ENCODE measurements around the gene EXOC2.

EXOC2 gene

DNA sequence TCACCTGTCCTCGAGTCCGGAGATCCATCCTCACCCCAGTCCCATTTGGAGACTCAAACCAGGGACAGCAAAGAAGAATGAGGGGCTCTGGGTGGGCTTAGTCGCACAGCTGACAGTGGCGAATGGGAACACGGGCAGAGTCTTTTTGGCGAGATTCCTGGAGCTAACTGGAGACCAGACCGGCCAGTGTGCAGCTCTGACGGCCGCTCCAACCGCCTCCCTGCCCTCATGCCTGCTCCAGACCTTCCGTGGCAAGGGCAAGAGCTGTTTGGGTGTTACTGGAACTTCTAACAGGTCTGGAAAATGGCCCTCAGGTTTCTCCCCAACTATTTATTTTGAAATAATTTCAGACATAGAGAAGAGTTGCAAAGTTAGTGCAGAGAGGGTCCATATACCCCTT is 225.8 kb downstream of the EXOC2 start:
- no peak for DNase-seq (ENCODE audit: low spot score)

DNA sequence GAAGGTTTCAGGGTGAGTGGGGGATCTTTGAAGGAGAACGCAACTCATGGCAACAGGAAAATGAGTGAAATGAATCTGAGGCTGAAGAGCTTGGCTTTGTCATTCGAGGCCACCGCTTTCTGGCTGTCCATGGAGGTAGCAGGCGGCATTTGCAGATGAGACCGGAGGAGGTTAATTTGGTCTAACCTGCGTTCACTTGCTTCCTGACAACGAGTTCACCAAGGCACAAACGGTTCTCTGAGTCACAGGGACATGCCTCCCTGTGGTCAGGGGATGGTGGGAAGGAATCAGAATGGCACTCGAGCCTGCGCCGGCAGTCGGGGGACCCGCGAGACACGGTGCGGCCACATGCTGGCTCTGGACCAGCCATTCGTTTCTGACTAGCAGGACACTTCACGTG is 226.4 kb downstream of the EXOC2 start:
- DNase-seq (ENCODE audit: low spot score), result no peak

DNA sequence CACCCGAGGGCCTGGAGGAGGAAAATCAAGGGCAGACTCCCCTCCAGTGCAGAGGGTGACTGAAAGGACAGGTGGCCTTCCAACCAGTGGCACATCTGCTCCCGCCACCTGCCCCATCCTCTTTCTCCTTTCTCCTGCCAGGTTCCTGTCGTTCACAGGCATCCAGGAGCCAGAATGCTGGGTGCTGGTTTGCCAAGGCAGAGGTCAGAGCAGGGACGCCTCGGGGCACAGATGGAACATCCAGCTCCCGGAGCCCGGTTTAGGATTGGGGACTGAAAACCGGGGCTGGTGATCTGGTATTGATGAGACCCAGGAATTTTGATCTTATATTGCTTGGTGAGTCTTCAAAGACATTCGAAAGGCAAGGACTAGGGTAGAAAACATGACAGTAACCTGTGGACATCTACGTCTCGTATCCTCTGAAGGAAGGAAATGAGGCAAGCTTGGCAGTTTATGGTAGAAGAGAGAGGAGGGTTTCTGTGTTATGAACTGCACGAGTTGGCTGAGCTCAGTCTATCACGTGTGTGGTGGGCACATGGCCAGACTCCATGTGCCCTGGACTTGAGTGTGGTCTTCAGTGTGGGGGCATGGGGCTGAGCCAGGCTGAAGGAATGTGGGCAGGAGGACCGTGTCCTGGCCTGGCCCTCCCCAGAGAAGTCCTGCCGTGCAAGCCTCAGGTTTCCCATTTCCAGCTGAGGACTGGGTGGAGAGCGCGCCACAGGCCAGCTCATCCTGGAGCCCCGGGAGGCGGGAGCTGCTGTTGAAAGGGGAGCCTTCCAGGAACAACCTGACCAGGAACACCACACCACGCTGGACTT is 227.2 kb downstream of the EXOC2 start:
- DNase-seq (ENCODE audit: low spot score), result no peak

DNA sequence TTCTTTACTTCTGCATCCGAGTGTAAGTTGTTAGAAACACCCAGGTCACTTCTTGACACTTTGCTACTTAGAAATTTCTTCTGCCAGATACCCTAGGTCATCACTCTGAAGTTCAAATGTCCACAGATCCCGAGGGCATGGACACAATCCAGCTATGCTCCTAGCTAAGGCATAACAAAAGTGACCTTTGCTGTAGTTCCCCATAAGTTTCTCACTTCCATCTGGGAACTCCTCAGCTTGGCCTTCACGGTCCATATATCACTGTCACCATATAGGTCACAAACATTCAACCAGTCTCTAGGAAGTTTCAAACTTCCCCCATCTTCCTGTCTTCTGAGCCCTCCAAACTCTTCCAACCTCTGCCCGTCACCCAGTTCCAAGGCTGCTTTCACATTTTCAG is 236.1 kb downstream of the EXOC2 start:
- DNase-seq (ENCODE audit: low spot score), result no peak

DNA sequence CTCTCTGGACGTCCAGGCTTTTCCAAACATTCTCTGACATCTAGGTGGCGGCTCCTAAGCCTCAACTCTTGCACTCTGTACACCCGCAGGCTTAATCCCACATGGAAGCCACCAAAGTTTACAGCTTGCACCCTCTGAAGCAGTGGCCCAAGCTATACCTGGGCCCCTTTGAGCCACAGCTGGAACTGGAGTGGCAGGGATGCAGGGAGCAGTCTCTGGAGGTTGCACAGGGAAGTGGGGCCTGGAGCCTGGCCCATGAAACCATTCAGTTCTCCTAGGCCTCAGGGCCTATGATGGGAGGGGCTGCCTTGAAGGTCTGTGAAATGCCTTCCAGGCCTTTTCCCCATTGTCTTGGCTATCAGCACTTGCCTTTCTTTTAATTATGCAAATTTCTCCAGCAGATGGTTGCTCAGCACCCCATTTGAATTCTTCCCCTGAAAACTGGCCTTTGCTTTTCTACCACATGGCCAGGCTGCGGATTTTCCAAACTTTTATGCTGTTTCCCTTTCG is 236.5 kb downstream of the EXOC2 start:
- no peak for DNase-seq (ENCODE audit: low spot score)

DNA sequence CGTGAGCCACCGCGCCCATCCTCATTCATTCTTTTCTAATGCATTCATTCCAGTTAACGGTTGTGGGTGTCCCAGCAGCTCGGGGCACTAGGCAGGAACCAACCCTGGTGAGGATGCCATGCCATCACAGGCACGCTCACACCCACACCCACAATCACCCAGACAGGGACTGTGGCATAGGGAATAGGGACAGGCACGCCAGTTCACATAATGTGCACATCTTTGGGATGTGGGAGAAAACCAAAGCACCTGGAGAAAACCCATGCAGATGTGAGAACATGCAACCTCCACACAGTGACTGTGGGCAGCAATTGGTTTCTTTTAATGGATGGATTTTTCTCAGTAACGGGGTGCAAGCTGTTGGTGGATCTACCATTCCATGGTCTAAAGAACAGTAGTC is 237.1 kb downstream of the EXOC2 start:
- DNase-seq (ENCODE audit: low spot score), result no peak

DNA sequence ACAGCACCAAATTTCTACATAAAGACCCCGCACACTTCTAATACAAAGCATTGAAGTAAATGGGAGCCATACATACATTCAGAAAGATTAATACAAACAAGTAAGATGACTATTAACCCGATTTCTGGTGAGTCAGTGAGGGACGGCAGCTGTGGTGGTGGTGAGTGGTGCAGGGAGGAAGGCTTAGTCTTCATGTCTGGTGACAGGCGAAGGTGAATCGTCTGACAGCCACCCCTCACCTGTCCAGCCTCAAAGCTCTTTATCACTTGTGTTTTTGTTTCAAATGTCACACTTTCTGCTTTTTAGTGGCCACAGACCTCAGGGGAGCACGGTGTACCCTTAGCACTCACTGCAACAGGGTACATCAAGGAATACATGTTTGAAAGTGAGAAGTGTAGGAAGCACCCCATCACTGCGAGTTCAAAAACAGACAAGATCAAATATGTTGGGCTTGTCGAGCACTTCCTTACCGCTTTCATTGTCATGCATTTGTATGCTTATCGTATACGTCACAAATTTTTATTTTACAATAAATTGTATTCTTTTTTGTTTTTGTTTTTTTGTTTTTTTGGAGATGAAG is 237.8 kb downstream of the EXOC2 start:
- DNase-seq (ENCODE audit: low spot score), result no peak

DNA sequence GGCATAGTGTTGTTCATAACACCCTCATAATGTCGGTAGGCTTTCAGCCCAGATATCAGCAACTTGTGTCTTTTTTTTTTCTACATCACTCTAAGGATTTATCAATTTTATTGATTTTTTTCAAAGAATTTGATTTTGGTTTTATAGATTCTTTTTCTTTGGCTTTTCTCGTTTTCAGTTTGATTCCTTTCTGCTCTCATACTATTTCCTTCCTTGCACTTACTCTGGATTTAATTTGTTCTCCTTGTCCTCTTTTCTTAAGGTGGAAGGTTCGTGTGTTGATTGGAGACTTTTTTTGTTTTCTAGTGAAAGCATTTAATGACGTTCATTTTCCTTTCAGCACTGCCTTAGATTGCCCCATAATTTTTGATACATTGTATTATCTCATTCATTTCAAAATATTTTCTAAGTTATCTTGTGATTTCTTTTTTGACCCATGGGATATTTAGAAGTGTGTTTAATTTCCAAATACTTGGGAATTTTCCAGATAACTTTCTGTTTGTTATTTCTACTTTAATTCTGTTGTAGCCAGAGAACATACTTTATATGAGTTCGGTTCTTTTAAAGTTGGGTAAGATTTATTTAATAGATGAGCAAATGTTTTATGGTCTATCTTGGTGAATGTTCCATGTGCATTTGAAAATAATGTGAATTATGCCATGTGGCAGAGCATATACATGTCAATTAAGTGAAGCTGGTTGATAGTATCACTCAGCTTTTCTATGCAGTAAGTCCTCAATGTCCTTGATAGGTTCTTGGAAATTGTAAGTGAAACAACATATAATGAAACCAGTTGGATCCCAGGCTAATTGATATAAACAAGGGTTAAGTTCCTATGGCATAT is 238.6 kb downstream of the EXOC2 start:
- no peak for DNase-seq (ENCODE audit: low spot score)

DNA sequence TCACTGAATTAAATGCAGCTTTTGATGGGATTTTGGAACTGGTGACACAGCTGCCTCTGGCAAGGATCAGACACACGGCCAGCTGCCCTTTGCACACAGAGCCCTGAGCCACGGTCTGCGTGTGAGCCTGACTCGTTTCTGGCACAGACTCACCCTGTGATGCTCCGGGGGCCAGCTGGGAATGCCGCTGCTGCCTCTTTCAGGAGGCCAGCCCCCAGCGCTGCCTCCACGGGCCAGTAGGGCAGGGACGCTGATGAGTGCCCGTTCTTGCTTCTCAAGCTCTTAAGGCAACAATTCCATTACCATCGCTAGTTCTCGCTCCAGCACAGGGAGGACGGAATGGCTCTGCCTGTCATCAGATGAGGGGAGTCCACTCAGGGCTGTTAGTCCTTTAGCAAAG is 239.8 kb downstream of the EXOC2 start:
- no peak for DNase-seq (ENCODE audit: low spot score)

DNA sequence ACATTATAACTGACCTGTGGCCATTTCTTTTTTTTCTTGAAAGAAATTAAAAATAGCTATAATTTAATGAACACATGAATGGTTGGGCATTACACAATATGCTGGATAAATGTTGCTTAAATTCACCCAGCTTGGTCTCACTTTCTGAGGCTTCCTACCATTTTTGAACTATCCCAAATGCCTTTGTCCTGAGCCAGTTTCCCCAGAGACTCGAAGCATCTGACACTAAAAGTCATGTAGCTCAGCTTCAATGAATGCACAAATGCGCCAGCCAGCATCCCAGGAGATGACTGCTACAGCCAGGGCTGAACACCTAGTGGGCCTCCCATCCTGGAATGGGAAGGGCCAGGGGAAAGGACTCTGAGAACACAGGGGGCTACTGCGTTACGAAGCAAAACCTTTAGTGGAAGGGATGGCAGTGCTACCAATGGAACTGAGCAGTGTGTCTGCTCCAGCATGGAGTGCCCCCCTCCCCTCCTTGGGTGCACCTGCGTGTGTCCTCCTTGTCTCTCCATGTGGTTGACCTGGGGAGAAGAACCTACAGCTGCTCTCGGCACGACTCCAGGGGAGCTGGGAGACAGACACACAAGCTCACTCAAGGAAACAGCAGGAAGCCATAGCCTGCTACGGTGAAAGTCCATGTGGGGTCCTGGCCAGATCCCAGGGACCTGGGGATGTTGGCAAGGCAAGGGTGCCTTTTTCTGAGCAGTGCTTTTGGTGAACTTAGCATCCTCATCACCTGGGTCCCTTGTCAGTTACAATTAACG is 240.5 kb downstream of the EXOC2 start:
- no peak for DNase-seq (ENCODE audit: low spot score)

DNA sequence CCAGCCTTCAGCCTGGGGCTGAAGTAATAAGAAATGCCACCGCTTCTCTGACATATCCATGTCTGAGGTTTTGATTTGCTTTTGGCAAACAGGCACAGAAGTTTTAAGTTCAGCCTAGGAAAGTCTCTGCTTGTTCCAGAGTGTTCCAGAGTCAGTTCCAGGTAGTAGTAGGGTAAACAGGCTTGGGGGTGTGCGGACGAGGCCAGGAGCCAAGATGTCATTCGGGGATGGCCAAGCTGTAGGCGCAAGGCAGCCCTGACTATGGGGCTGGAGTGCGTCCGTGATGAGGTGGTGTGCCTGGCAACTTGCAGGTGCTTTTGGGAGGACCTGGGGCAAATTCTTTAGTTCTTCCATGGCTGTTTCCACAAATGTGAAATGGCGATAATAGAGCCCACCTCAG is 241.1 kb downstream of the EXOC2 start:
- no peak for DNase-seq (ENCODE audit: low spot score)

DNA sequence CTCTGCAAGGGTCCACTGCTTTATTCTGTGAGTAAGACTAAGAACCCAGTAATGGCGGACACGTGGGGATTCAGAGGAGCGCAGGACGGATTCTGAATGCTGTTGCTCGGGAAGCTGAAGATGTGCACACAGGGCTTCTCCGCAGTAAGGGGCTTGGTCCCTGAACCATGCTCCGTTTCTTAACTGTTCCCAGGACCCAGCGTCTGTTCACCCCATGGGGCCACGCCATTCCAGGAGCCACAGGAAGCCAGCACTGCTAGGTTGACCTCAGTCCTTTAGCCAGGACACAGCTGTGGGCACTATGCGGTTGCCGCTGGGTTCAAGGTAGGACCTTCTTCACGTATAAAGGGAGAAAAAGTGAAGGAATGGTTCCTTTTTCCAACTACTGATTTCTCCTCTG is 241.6 kb downstream of the EXOC2 start:
- DNase-seq (ENCODE audit: low spot score), result no peak

DNA sequence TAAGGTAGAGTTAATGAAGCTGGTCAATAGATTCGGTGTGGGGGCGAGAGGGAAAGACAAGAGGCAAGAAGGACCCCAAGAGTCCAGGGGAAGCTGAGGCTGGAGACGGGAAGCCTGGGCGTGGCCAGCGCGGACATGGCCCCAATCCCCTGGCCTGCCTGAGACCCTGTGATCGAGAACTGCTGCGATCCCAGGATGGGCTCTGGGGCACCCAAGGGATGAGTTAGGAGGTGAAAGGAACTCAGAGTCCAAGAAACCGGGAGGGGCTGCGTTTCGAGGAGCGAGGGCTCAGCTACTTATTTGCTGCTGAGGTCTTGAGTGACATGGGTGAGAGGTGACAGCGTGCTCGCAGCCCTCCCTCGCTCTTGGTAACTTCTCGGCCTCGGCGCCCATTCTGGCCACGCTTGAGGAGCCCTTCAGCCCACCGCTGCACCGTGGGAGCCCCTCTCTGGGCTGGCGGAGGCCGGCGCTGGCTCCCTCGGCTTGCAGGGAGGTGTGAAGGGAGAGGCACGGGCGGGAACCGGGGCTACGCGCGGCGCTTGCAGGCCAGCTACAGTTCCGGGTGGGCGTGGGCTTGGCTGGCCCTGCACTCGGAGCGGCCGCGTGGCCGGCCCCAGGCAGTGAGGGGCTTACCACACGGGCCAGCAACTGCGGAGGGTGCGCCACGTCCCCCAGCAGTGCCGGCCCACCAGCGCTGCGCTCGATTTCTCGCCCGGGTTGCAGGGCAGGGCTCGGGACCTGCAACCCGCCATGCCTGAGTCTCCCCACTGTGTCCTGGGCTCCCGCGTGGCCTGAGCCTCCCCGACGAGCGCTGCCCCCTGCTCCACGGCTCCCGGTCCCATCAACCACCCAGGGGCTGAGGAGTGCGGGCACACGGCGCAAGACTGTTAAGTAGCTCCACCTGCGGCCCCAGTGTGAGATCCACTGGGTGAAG is 243.2 kb downstream of the EXOC2 start:
- no peak for DNase-seq (ENCODE audit: low spot score)

DNA sequence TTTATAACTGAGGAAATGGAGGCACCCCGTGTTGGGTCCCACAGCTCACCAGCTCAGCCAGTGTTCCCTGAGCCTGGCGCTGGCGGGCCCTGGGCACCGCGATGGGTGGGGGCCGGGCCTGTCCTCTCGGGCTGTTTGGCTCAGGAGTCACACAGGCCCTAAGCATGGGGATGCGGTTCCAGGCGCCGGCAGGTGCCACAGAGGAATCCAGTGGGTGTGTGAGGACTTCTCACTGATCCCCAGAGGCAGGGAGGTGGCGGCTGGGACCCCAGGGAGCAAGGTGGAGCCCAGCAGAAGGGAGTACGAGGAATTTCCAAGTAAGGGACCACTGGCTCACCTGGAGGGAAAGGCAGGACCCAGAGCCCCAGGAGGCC is 243.9 kb downstream of the EXOC2 start:
- no peak for DNase-seq (ENCODE audit: low spot score)

DNA sequence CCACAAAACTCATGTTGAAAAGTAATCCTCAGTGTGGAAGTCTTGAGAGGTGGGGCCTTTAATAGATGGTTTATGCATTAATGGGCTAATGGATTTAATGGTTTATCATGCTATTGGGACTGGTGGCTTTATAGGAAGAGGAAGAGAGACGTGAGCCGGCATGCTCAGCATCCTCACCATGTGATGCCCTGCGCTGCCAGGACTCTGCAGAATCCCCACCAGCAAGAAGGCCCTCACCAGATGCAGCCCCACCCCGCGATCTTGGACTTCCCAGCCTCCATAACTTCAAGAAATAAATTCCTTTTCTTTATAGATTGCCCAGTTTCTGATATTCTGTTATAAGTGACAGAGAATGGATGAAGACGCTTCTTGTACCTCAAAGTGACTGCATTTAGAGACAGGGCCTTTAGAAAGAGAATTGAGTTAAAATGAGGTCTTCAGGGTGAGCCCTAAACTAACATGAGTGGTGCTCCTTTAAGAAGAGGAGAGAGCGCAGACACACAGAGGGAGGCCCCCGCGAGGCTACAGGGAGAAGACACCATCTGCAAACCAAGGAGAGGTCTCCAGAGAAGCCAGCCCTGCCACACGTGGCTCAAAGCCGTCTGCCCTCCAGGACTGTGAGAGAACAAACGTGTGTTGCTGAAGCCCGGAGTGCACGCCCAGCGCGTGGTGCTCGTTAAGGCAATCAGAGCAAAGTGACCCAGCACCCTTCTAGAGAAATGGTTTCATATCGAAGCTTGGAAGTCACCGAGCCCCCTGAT is 244.5 kb downstream of the EXOC2 start:
- no peak for DNase-seq (ENCODE audit: low spot score)

DNA sequence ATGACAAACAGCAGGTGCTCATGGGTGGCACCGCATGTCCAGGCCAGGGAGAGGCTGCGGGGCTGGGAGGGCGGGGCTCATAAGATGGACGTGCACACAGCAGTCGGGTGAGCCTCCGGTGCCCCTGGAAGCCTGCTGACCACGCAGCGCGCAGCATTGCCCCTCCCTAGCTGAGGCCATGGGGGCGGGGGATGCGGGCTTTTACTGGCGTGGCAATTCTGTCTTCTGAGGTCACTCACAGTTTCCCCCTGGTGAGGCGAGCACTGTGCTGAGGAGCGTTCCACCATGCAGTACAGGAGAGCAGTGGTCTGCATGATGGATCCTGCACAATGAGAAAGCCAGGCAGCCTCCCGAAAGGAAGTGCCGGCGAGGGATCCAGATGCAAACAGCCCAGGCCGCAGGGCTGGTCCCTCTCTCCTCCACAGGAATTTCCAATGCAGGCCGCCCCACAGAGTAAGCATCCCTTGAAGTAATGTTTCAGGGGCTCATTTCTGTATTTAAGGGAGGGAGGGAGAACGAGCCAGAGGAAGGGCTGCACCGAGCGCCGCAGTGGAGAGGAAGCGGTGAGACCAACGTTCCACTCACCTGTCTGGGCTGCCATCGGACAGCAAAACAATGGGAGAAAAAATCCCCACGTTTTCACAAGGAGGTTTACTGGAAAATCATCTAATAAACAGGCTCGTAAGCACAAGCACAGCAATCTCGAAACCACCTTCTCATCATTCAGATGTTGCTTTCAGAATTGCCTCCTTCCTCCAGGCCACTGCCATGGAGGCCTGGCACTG is 245.4 kb downstream of the EXOC2 start:
- no peak for DNase-seq (ENCODE audit: low spot score)

DNA sequence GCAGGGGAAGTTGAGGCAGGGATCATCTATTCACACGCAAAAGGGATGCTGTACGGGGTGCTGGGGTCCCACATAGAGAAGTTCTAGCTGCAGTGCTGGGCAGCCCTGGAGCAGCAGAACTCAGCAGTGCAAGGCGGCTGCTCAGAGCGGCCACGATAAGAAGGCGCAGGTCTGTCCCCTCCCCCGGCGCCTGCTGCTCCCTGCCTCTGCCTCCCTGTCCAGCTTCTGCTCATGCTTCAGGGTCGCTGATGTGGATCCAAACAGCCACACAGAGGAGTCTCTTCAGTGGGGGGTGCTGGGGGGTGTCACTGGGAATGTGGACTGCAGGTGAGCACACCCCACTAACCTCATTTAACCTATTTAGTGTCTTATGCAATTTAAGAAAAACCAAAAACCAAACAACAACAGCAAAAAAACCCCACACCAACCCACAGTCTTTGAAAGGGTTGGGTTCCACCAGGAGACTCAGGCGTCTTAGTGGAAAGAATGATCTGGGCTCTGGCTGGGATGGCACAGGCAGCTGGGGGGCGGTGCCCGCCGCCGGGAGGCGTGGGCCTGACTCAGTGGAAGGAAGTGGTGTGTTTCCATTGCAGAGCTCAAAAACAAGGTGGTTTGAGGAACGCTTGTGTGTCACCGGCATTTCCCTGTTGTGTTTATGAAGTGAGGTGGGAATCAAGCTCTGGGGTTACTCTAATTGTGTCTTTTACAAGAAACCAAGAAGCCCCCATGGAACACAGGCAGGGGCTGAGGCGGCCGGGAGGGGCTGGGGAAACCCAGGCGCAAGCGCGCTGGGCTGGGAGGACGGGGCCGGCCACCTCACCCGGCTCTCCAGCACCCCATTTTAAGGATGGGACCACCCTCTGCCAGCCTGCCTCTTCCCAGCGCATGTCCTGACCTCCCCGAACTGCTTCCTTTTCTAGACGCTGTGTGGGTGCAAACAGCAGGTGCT is 246.2 kb downstream of the EXOC2 start:
- DNase-seq (ENCODE audit: low spot score), result no peak

Data from HuH-7.5 (cell line).